AG10803 (cell line): ENCODE results near the gene TOP1.

Experiments
- DNase-seq: peaks from one replicate; pipeline ENCODE4 v3.0.0; 2010; ENCODE audit warnings: low read depth
- H3K4me3 ChIP-seq: 2 replicates; pipeline ENCODE4 v1.5.1; 2011; ENCODE audit warnings: mild to moderate bottlenecking, low read length, control low read depth
- TF ChIP-seq, protein P1 (sequence below): conservative IDR thresholded peaks from 2 replicates; pipeline ENCODE4 v1.5.1; 2011; ENCODE audit warnings: mild to moderate bottlenecking, low read length, control low read depth, inconsistent platforms

Gene TOP1

GRCh38 chr20:41158082-41158625, 129.5 kb downstream of the TOP1 start:
- no peak overlapping the region for H3K4me3 ChIP-seq
- TF ChIP-seq, protein P1, sequence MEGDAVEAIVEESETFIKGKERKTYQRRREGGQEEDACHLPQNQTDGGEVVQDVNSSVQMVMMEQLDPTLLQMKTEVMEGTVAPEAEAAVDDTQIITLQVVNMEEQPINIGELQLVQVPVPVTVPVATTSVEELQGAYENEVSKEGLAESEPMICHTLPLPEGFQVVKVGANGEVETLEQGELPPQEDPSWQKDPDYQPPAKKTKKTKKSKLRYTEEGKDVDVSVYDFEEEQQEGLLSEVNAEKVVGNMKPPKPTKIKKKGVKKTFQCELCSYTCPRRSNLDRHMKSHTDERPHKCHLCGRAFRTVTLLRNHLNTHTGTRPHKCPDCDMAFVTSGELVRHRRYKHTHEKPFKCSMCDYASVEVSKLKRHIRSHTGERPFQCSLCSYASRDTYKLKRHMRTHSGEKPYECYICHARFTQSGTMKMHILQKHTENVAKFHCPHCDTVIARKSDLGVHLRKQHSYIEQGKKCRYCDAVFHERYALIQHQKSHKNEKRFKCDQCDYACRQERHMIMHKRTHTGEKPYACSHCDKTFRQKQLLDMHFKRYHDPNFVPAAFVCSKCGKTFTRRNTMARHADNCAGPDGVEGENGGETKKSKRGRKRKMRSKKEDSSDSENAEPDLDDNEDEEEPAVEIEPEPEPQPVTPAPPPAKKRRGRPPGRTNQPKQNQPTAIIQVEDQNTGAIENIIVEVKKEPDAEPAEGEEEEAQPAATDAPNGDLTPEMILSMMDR, result no peak
- DNase-seq, result no peak

- no peak overlapping the region for H3K4me3 ChIP-seq
- DNase-seq, result no peak
- TF ChIP-seq, protein P1, result no peak
These were observed 130.9 kb downstream of the TOP1 start for GRCh38 chr20:41159547-41159946.

- TF ChIP-seq, protein P1, result no peak
- DNase-seq, result no peak
These were observed 132.1 kb downstream of the TOP1 start for GRCh38 chr20:41160686-41161085.

GRCh38 chr20:41161886-41162285, 133.3 kb downstream of the TOP1 start:
- no peak overlapping the region for H3K4me3 ChIP-seq
- TF ChIP-seq, protein P1, result no peak
- DNase-seq, result no peak

More at GRCh38 chr20:41160686-41161085, 132.1 kb downstream of the TOP1 start:
- H3K4me3 ChIP-seq, result no peak overlapping the region

- H3K4me3 ChIP-seq, result no peak overlapping the region
- TF ChIP-seq, protein P1, result no peak
- no peak for DNase-seq
These were observed 133.8 kb downstream of the TOP1 start for GRCh38 chr20:41162396-41162795.

DNA sequence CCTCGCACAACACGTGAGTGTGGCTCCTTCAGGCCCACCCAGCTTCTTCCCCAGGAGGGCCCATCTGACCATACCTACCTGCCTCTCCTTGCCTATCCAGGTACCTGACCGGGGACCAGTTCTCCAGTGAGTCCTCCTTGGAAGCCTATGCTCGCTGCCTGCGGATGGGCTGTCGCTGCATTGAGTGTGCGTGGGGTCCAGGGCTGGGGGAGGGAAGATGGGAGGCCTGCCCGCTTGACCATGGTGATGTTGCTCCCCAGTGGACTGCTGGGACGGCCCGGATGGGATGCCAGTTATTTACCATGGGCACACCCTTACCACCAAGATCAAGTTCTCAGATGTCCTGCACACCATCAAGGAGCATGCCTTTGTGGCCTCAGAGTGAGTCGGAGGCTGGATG, 135.2 kb downstream of the TOP1 start:
- no peak overlapping the region for H3K4me3 ChIP-seq
- TF ChIP-seq, protein P1, result no peak
- no peak for DNase-seq

DNA sequence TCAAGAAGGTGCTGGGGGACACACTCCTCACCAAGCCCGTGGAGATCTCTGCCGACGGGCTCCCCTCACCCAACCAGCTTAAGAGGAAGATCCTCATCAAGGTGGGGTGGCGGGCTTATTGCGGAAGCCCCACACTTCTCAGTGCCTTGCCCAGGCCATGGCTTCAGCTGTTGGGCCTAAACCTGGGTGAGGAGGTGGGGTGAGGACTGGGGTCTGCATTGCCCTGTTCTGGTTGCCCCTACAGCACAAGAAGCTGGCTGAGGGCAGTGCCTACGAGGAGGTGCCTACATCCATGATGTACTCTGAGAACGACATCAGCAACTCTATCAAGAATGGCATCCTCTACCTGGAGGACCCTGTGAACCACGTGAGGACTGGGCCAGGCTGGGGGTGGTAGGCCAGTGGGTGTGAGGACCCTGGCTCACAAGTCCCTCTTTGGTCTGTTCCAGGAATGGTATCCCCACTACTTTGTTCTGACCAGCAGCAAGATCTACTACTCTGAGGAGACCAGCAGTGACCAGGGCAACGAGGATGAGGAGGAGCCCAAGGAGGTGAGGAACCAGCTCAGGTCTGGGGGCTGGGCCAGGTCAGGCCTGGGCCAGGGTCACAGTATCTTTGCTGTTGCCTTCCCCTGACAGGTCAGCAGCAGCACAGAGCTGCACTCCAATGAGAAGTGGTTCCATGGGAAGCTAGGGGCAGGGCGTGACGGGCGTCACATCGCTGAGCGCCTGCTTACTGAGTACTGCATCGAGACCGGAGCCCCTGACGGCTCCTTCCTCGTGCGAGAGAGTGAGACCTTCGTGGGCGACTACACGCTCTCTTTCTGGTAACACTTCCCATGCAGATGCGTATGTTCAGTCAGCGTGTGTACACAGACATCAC, 136.6 kb downstream of the TOP1 start:
- no peak overlapping the region for H3K4me3 ChIP-seq
- no peak for DNase-seq
- TF ChIP-seq, protein P1, result no peak
